Heart left ventricle (tissue), 13 donors: ENCODE measurements around the gene RSAD2.

Experiments
- CTCF ChIP-seq, 12 donors: fragments of 200-600 bp; sonication (generic) in 4 of 12; IDR thresholded peaks; one replicate each; pipeline versions ENCODE4 v1.5.0 to v1.8.0; 2018 to 2022; ENCODE audit warnings: antibody characterized with exemption in 12 of 12, mild to moderate bottlenecking in 5 of 12
- POLR2A ChIP-seq, 2 donors: fragments of 450-650 bp; IDR thresholded peaks; one replicate each; pipeline ENCODE4 v1.6.1; 2017; ENCODE audit warnings: antibody characterized with exemption in 2 of 2, mild to moderate bottlenecking in 2 of 2, moderate library complexity in 2 of 2
- donor health status: ischemic (EF 13 %, LVEDD 7.1; RV severe dilation, severe dysfunction).
- donor health status: DM: no; HTN: yes; CAD: no.
- donor health status: DM: no; HTN: no; CAD: no.
- donor health status: ischemic (EF 25% LVEDD 6.9; RV normal size, moderate dysfunction).
- donor health status: ischemic (EF 25% LVEDD 5.7; RV mildly dilated, moderate dysfunction).
- donor health status: ischemic (EF 35%, LVEDD 5.7; RV mildly dilated, moderate dysfunction).
- donor health status: nonischemic (EF 11% LVEDD 7.7; RV severe dilation, severe dysfunction).
- donor health status: DM: yes; HTN: yes; CAD: no.
- donor health status: PGD.
- donor health status: ischemic (EF 29% LVEDD 5.4; RV normal size, mild dysfunction).
- donor health status: nonischemic (EF 23%, LVEDD 6.1; RV moderate dilation, normal function).

GRCh38 chr2:6845903-6846302 is 31.7 kb upstream of the RSAD2 start:
- no peak for TF ChIP-seq POLR2A (IDR thresholded peaks at IDR 0.05)
- TF ChIP-seq CTCF (IDR thresholded peaks at IDR 0.05), result no peak
